OCI-LY1 (cell line): Measurements from ENCODE around the gene DIP2B.

Experiments used
- H2AFZ ChIP-seq: fragments of 200-600 bp; sonication (generic), shearing (Covaris generic); 2 replicates; pipeline ENCODE4 v1.6.0; 2014; ENCODE audit warnings: antibody characterized with exemption, mild to moderate bottlenecking, low read length
- H3F3A ChIP-seq: fragments of 200-600 bp; sonication (generic), shearing (Covaris generic); 2 replicates; pipeline ENCODE4 v1.6.0; 2014; ENCODE audit warnings: mild to moderate bottlenecking, antibody characterized with exemption, low read length, moderate library complexity; ENCODE audit not compliant: insufficient read depth
- H3K27ac ChIP-seq: fragments of 200-600 bp; sonication (generic); 2 replicates; pipeline ENCODE4 v1.5.1; 2014; ENCODE audit warnings: low read length, mixed run types, mild to moderate bottlenecking, low read depth; ENCODE audit not compliant: poor library complexity, severe bottlenecking
- H3K27me3 ChIP-seq: fragments of 200-600 bp; sonication (generic); 2 replicates; pipeline ENCODE4 v1.6.0; 2014; ENCODE audit warnings: antibody characterized with exemption, mild to moderate bottlenecking, low read length, moderate library complexity; ENCODE audit not compliant: insufficient read depth
- H3K36me3 ChIP-seq: fragments of 200-600 bp; sonication (generic); 2 replicates; pipeline ENCODE4 v1.6.1; 2014; ENCODE audit warnings: mild to moderate bottlenecking, antibody characterized with exemption, low read length, moderate library complexity, mixed read lengths; ENCODE audit not compliant: insufficient read depth
- H3K4me1 ChIP-seq: fragments of 200-600 bp; sonication (generic); 2 replicates; pipeline ENCODE4 v1.5.1; 2014; ENCODE audit warnings: mild to moderate bottlenecking, low read length, moderate library complexity; ENCODE audit not compliant: insufficient read depth, severe bottlenecking
- H3K4me2 ChIP-seq: fragments of 200-600 bp; sonication (generic), shearing (Covaris generic); 2 replicates; pipeline ENCODE4 v1.6.1; 2014; ENCODE audit warnings: low read length
- H3K4me3 ChIP-seq: fragments of 200-600 bp; sonication (generic); 2 replicates; pipeline ENCODE4 v1.5.1; 2014; ENCODE audit warnings: low read length, low read depth, mild to moderate bottlenecking, mixed read lengths; ENCODE audit not compliant: poor library complexity, severe bottlenecking
- H3K79me2 ChIP-seq: fragments of 200-600 bp; shearing (Covaris generic); 2 replicates; pipeline ENCODE4 v1.6.1; 2016; ENCODE audit warnings: mixed run types, low read length, mixed read lengths; ENCODE audit not compliant: insufficient read depth
- H3K9ac ChIP-seq: fragments of 200-600 bp; sonication (generic), shearing (Covaris generic); 2 replicates; pipeline ENCODE4 v1.6.1; 2014; ENCODE audit warnings: mild to moderate bottlenecking, low read length, mixed read lengths
- H3K9me2 ChIP-seq: fragments of 200-600 bp; sonication (generic), shearing (Covaris generic); 2 replicates; pipeline ENCODE4 v1.6.1; 2014; ENCODE audit warnings: low read depth, mild to moderate bottlenecking, low read length, mixed read lengths
- H3K9me3 ChIP-seq: fragments of 200-600 bp; shearing (Covaris generic); 2 replicates; pipeline ENCODE4 v1.6.1; 2014; ENCODE audit warnings: low read length, mixed read lengths
- H4K20me1 ChIP-seq: fragments of 200-600 bp; sonication (generic), shearing (Covaris generic); 2 replicates; pipeline ENCODE4 v1.6.0; 2016; ENCODE audit warnings: mild to moderate bottlenecking, low read length; ENCODE audit not compliant: insufficient read depth
- EZH2 ChIP-seq: fragments of 200-600 bp; sonication (generic), shearing (Covaris generic); IDR thresholded peaks from 2 replicates; pipeline ENCODE4 v1.8.0; 2017; ENCODE audit warnings: borderline replicate concordance, mixed run types, mild to moderate bottlenecking, antibody characterized with exemption, low read length, moderate library complexity, mixed read lengths
- TF ChIP-seq, protein P1 (sequence below): fragments of 200-600 bp; sonication (generic), shearing (Covaris generic); IDR thresholded peaks from 2 replicates; pipeline ENCODE4 v1.5.1; 2017; ENCODE audit warnings: mild to moderate bottlenecking, antibody characterized with exemption, low read length, moderate library complexity, mixed read lengths

The DIP2B gene

DNA sequence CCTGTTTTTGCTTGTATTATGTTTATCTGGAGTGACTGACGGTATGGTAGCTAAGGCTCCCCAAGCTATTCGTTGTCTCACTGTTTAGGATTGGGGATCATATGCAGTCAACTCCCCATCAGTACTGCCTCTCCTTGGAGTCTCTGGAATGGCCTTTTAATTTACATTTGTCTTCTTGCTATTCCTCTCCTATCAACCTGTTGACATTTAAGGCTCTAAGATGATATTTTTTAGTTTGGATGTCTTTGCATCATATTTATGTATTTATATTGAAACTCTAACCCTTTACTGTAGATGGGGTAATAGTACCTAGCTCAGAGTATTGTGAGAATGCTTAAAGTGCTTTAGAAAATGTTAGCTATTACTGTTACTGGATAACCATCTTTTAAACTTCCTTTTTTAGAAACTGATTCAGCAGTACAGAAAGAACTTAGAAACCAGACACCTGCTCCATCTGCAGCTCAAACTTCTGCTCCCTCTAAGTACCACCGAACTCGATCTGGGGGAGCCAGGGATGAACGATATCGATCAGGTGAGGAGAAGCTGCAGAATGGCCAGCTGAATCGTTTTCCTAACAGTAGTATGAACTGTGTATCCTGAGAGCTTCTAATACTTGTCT, 135.6 kb downstream of the DIP2B start:
- H3K4me2 ChIP-seq, result no peak overlapping the region
- peaks cover 8% of the 10 kb centered on the region for H3K4me1 ChIP-seq
- H3K27ac ChIP-seq, result no peak overlapping the region
- no peaks in the 10 kb centered on the region for H3K36me3 ChIP-seq
- H3K4me3 ChIP-seq, result no peak overlapping the region
- H3K9me3 ChIP-seq, result no peaks in the 10 kb centered on the region
- no peaks in the 10 kb centered on the region for H3K9me2 ChIP-seq
- no peak overlapping the region for H2AFZ ChIP-seq
- no peaks in the 10 kb centered on the region for H3K79me2 ChIP-seq
- no peaks in the 10 kb centered on the region for H3K27me3 ChIP-seq
- 0 out of 2 replicates have a peak, but pooled peaks cover 2% of the 10 kb centered on the region for H4K20me1 ChIP-seq
- no peak for TF ChIP-seq EZH2
- TF ChIP-seq, protein P1, sequence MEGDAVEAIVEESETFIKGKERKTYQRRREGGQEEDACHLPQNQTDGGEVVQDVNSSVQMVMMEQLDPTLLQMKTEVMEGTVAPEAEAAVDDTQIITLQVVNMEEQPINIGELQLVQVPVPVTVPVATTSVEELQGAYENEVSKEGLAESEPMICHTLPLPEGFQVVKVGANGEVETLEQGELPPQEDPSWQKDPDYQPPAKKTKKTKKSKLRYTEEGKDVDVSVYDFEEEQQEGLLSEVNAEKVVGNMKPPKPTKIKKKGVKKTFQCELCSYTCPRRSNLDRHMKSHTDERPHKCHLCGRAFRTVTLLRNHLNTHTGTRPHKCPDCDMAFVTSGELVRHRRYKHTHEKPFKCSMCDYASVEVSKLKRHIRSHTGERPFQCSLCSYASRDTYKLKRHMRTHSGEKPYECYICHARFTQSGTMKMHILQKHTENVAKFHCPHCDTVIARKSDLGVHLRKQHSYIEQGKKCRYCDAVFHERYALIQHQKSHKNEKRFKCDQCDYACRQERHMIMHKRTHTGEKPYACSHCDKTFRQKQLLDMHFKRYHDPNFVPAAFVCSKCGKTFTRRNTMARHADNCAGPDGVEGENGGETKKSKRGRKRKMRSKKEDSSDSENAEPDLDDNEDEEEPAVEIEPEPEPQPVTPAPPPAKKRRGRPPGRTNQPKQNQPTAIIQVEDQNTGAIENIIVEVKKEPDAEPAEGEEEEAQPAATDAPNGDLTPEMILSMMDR, result no peak
- H3F3A ChIP-seq, result no peaks in the 10 kb centered on the region
- no peak overlapping the region for H3K9ac ChIP-seq

DNA sequence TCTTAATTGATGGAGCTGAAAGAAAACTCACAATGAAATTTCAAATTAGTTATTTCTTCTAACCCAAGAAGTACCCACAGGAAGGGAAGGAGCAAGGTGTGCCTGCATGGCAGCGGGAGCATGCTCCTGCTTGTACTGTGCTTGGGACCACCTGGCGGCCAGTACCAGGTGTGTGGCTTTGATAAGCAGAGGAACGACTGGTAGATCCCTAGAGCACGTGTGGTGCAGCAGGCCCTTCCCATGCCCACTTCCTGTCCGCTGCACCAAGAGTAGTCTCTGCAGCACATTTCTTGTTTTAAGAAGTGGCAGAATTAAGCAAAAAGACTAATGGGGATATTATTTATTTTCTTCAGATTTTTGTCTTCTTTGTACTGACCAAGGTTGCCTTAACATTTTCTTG, 136.8 kb downstream of the DIP2B start:
- H3K79me2 ChIP-seq, result no peaks in the 10 kb centered on the region
- no peaks in the 10 kb centered on the region for H3K27me3 ChIP-seq
- no peak overlapping the region for H3K4me3 ChIP-seq
- H4K20me1 ChIP-seq, result 0 out of 2 replicates have a peak, but pooled peaks cover 2% of the 10 kb centered on the region
- no peaks in the 10 kb centered on the region for H3K9me3 ChIP-seq
- H3F3A ChIP-seq, result no peaks in the 10 kb centered on the region
- no peaks in the 10 kb centered on the region for H3K36me3 ChIP-seq
- no peak overlapping the region for H3K4me2 ChIP-seq
- no peak overlapping the region for H2AFZ ChIP-seq
- no peak for TF ChIP-seq EZH2
- TF ChIP-seq, protein P1, result peak; percentile 9; the same call in 1 of the 2 replicates
- H3K9me2 ChIP-seq, result no peaks in the 10 kb centered on the region
- H3K4me1 ChIP-seq, result peaks cover 6% of the 10 kb centered on the region
- no peak overlapping the region for H3K27ac ChIP-seq
- no peak overlapping the region for H3K9ac ChIP-seq

DNA sequence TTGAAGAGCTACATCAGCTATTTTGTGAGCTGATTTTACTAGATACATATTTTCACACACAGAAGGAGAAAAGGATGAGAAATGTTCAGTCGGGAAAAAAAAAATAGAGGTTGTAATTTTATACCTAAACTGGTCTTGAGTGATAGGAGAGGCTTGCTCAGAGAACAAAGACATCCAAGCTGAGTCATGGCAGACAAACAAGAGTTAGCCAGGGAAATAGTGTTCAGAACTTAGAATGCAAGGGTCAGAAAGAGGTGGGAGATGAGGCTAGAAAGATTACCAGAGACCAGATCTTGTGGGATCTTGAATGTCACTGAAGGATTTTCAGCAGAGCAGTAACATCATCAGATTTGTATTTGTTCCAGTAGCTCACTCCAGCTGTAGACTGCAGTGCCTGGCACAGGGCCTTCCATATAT, 137.3 kb downstream of the DIP2B start:
- Histone ChIP-seq H3K9ac (no peak overlapping the region), H3K27me3 (no peaks in the 10 kb centered on the region), H3K79me2 (no peaks in the 10 kb centered on the region), H3F3A (no peaks in the 10 kb centered on the region), H3K36me3 (no peaks in the 10 kb centered on the region), H4K20me1 (0 out of 2 replicates have a peak, but pooled peaks cover 2% of the 10 kb centered on the region), H3K4me3 (no peak overlapping the region), H3K9me2 (no peaks in the 10 kb centered on the region), H3K27ac (no peak overlapping the region), H3K4me1 (peaks cover 6% of the 10 kb centered on the region), H2AFZ (no peak overlapping the region), H3K9me3 (no peaks in the 10 kb centered on the region), H3K4me2 (no peak overlapping the region)
- TF ChIP-seq EZH2, result no peak
- TF ChIP-seq, protein P1, result no peak
